GM18907 (cell line): ENCODE results near the gene OSBP.
"Not testable (repeated sequence)": the region's sequence is repeated elsewhere in the genome, so short reads cannot be mapped to it uniquely, and the experiment has no call there.

Source experiments
- ATAC-seq: cut with Tn5 transposase; IDR thresholded peaks from one replicate; pipeline ENCODE4 v1.9.1; 2021; ENCODE audit warnings: mild to moderate bottlenecking, moderate library complexity; ENCODE audit not compliant: unreplicated experiment

OSBP gene

DNA sequence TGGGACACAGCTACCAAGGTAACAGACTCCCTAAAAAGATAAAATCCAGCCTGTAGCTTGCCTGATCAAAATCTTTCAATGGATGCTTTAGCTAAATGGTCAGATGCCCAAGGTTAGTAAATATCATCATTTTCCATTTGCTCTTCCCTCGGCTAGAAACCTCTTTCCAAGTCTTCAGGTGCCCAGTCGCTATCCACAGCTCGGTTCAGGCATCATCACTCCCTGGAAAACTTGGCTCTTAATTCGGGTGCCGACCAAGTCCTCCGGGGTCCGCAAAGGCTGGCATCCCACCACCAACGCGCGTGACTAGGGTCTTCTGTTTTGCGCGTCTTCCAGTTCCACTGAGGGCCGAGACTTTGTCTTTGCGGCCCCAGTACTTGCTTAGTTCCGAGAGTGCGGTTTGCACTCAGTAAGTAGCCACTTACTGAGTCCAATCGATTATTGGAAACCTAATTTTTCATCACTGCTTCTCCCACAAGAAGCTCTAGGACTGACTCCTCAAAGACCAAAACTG lies 59.9 kb downstream of the OSBP start:
- ATAC-seq: no peak

DNA sequence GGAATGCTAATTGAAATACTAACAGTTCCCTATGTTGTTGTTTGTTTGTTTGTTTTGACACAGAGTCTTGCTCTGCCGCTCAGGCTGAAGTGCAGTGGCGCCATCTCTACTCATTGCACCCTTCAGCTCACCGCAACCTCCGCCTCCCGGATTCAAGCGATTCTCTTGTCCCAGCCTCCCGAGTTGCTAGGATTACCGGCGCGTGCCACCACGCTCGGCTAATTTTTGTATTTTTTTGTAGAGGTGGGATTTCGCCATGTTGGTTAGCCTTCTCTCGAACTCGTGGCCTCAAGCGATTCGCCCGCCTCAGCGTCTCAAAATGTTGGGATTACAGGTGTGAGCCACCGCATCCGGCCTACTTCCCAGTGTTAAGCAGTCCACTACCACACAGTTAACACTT lies 62.3 kb downstream of the OSBP start:
- no peak for ATAC-seq

DNA sequence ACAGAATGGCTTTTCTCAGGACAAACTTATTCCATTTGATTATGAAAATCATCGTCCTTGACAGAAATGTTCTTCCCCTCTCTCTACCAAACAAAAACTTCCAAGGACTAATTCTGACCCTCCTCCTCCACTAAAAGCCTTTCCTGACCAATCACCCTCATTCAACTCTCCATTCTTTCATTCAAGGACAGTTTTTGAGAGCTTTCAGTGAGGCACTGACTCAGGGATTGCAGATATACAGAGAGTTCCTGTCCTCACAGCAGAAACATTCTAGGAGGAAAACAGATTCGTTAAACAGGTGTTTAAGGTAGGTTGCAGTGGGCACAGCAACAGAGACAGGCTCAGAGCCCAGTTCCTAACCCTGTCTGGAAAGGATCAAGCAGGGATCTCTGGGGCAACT lies 62.7 kb downstream of the OSBP start:
- no peak for ATAC-seq

DNA sequence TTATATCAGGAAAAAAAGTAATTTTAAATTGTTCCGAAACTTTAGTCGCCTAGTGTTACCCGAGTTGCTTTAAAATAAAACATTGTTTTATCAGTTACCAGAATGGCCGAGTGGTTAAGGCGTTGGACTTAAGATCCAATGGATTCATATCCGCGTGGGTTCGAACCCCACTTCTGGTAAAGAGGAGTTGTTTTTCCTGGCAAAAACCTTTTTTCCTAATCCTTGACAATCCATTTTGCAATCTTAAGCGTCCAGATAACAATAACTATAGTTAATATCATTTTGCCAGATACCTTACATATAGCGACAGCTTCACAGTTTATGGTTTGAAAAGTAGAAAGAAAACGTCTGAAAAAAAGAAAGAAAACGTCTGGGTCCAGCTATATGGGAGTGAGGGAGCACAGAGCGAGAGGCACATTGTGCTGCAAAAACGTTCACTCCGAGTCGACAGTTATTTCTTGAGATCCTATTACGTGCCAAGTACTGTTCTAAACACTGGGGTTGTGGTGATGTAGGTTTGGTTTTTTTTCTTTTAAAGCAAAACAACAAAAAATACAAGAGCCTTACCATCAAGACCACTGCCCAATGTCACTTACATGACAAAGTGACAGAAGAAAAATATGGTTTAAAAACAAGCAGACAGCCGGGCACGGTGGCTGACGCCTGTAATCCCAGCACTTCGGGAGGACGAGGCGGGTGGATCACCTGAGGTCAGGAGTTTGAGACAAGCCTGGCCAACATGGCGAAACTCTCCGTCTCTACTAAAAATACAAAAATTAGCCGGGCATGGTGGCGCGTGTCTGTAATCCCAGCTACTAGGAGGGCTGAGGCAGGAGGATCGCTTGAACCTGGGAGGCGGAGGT lies 63.7 kb downstream of the OSBP start:
- ATAC-seq: no peak

DNA sequence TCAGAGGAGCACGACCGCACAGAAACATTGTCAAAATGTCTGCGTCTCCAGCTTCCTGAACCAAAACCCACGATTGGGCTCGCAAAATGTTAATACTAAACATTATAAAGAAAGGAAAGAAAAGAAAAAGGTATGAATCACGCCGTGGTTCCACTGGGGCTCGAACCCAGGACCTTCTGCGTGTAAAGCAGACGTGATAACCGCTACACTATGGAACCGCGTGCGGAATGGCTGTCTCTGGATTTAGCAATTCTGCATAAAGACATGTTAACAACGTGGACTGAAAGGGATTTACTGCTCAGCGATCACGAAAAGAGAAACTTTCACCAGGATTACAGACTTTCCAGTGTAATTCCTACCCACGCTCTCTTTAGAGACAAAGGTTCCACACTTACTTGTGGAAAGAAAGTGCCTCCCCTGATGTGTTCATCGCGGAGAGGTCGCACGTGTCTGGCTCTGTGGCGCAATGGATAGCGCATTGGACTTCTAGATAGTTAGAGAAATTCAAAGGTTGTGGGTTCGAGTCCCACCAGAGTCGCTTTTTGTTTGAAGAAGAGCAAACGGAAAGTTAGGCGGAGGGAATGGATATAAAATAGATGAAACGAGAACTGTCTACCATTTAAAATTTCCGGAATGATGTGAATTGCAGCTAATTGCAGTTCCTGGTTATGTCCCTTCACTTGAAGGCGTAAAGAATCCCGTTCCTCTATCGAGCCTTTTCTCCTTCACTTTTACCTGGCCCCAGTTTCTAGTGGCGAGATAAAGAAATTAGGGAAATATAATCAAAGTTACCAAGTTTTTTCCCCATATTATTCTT lies 64.5 kb downstream of the OSBP start:
- ATAC-seq: peak; percentile 49

DNA sequence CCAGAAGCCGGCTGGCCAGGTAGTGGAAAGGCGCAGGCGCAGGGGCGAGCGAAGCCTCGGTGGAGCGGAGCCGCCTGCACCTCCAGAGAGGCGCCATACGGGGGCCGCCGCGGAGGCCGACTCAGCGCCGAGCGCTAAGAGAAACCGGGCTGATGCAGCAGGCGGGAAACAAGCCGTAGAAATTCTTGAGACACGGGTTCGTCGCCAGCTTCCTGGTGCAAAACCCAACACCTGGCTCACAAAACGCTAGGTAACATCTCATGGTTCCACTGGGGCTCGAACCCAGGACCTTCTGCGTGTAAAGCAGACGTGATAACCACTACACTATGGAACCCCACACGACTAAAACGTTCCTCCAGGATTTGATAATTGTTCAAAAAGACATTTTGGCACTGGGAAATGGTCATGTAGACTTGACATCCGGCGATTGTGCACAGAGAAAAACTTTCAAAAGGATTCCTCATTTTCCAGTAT lies 65.2 kb downstream of the OSBP start:
- peak; percentile 93 for ATAC-seq

DNA sequence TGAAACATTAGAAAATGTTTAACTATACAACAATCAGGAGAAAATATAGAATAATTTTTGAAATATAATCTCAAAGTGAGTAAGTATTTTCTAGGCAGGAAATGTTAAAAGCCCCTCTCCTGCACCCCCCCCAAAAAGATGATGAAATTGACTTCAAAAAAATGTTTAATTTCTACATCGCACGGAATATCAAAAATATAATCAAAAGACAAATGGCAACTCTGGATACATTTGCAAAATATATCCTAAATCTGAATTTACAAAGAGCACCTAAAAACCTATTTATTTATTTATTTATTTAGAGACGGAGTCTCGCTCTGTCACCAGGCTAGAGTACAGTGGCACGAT lies 67.3 kb downstream of the OSBP start:
- no peak for ATAC-seq

DNA sequence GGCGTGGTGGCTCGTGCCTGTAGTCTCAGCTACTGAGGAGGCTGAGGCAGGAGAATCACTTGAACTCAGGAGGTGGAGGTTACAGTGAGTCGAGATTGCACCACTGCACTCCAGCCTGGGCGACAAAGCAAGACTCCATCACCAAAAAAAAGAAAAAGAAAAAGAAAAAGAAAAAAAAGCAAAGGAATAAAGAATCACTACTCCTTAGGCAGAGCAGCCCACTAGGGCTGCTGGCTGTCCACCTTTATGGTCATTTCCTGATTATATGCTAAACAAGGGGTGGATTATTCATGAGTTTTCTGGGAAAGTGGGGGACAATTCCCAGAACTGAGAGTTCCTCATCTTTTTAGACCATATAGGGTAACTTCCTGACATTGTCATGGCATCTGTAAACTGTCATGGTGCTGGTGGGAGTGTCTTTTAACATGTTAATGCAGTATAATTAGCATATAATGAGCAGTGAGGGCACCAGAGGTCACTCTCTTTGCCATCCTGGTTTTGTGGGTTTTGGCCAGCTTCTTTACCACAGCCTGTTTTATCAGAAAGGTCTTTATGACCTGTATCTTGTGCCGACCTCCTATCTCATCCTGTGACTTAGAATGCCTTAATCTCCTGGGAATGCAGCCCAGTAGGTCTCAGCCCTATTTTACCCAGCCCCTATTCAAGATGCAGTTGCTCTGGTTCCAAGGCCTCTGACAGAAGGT lies 67.8 kb downstream of the OSBP start:
- not testable (repeated sequence) for ATAC-seq

DNA sequence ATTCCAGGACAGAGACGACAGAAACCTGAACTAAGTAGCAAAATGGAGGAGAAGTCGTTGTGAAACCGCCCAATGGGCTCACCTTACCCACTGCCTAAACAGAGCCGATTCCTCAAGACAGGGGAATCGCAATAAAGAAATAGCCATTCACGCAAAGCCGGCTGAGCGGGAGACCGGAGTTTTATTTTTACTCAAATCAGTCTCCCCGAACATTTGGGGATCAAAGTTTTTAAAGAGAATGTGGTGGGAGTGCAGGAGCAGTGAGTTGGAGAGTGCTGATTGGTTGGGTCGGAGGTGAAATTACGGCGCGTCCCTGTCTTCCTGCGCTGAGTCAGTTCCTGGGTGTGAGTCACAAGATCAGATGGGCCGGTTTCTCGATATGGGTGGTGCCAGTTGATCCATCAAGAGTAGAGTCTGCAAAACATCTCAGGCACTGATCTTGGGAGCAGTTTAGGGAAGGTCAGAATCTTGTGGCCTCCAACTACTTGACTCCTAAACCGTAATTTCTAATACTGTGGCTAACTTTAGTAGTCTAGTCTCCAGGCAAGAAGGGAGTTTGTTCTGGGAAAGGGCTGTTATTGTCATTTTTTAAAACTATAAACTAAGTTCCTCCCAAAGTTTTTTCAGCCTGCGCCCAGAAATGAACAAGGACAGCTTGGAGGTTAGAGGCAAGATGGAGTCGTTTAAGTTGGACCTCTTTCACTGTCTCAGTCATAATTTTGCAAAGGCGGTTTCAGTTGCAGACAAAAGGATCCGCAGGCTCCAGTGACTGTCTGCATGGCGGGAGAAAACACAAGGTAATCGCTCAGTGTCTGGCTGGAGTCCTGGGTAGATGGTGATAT lies 70.2 kb downstream of the OSBP start:
- ATAC-seq: no peak

DNA sequence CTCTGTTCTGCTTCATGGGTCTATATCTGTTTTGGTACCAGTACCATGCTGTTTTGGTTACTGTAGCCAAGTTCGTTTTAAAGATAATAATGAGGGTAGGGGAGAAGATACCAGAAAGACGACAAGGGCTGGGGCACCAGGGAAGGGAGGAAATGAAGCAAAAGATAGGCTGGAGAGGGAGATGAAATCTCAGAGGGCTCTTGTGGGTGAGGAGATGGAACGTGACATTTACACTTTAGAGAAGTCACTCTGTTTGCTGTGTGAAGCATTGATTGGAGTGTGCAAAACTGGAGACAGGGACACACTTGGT lies 70.8 kb downstream of the OSBP start:
- no peak for ATAC-seq

DNA sequence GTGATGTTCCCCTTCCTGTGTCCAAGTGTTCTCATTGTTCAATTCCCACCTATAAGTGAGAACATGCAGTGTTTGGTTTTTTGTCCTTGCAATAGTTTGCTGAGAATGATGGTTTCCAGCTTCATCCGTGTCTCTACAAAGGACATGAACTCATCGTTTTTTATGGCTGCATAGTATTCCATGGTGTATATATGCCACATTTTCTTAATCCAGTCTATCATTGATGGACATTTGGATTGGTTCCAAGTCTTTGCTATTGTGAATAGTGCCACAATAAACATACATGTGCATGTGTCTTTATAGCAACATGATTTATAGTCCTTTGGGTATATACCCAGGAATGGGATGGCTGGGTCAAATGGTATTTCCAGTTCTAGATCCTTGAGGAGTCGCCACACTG lies 71.9 kb downstream of the OSBP start:
- ATAC-seq: not testable (repeated sequence)

DNA sequence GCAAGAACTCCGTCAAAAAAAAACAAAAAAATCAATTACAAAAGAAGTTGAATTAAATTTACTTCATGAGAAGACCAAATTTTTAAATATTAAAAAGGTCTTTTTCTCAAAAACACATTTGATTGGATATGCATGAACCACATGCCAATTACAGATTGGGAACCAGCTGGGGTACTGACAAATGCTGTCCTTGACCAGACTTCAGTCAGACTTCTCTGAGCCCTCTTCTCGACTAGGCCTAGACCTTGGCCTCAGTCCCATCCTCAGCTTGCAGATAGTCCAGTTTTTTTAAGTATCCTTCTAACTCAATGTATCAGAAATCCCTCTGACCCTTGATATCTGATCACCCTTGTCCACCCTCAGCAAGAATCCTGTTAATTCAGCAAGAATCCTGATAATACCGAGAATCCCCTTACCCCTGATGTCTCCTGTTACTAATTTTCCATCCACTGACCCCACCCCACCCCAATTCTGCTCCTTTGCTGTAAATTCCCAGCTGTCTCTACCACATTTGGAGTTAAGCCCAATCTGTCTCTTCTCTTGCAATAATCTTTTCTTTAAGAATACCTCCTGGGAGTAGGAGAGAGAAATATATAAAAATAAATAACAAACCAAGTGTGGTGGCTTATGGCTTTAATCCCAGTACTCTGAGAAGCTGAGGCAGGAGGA lies 73.3 kb downstream of the OSBP start:
- ATAC-seq: no peak

DNA sequence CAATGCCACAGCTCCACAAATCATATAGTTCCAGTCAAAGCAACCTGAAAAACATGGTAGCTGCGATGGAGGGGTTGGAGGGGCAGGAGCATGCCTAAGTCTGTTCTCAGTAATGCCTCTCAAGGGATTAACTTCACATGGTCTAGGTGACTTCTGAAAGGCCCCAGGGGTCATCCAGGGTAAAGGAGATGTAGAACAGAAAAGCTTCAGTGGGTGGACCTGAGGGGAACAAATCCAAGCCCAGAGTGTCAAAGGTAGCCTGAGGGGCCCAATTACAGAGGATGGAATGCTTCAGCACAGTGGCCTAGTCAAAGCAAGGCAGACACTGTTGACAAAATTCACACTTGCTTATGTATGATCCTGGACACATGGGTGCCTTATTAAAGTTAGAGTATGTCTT lies 80.9 kb downstream of the OSBP start:
- no peak for ATAC-seq

DNA sequence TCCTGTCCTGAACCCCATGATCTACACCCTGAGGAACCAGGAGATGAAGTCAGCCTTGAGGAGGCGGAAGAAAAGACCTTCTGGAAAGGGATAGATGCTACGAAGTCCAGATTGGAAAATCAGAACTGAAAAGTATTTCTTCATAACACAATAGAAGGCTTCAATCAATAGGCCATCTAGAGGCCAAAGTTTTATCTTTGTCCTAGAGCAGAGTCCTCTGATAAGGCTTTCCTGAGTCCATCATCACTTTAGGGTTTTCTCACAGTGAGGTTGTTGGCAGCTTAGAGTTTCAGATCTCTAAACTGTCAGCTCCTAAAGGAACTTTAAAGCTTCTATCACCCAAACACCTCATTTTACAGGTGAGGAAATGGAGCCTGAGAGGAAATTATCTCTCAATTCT lies 83.0 kb downstream of the OSBP start:
- no peak for ATAC-seq

DNA sequence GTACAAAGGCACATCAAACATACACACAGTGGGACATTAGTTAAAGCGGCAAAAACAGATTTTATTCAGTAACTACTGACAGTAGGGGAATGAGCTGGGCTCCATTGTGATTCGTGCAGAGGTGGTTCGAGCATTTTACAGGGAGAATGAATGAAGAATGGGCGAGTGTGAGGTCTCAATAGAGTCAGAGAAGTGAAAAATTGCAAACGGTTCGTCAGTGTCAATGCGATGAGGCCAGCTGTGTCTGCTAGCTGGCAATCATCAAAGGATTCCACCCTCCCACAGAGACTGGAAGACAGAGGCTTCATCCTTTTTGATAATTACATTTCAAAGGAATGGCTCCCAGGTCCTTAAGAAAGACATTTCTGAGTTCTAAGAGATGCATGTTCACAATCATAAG lies 86.9 kb downstream of the OSBP start:
- no peak for ATAC-seq
